Keratinocyte (primary cell): ENCODE results near the gene FCRL2.

ENCODE experiments used
- CTCF ChIP-seq, 3 experiments: IDR thresholded peaks in 1 of 3; conservative IDR thresholded peaks in 1 of 3; optimal IDR thresholded peaks in 1 of 3; 2 replicates in 2 of 3; 3 replicates in 1 of 3; pipeline versions ENCODE3 to v1.5.1; 2011; ENCODE audit warnings: low read length in 3 of 3, mild to moderate bottlenecking in 3 of 3, moderate library complexity in 2 of 3, control low read depth in 1 of 3, inconsistent platforms in 1 of 3; ENCODE audit not compliant: insufficient read depth in 2 of 3; ENCODE audit errors: extremely low read depth in 1 of 3
- EZH2 ChIP-seq: IDR thresholded peaks from one replicate; pipeline ENCODE4 v1.6.1; 2012; ENCODE audit warnings: inconsistent platforms, mild to moderate bottlenecking, low read length, moderate library complexity

DNA sequence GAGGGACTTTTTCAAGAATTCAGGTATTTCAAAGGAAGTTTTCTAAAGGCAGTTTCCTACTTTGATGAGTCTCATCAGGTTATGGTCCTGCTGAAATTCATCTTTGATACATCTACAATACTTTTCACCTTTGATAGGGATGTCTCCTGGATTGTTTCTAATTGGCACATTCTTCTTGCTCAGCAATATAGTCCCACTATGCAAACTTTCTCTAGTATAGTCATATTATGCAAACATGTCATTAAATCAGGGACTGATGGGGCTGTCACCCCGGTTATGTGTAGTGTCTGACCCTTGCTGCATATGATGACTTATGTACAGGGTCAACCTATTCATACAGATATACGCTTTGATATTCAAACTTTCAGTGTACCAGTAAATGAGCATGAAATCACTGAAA is 43.4 kb upstream of the FCRL2 start:
- TF ChIP-seq EZH2, result no peak
- TF ChIP-seq CTCF (optimal IDR thresholded peaks at IDR 0.05 in 1 of 3, IDR thresholded peaks at IDR 0.05 in 1 of 3, conservative IDR thresholded peaks at IDR 0.05 in 1 of 3; ENCODE audit: extremely low read depth in 1 of 3, insufficient read depth in 2 of 3, low read length in 3 of 3), result no peak
